Measurements from ENCODE around the gene TMPRSS9. TPM values are rescaled to one million over a fixed set of nuclear protein-coding genes. Genes with fewer than 3 reads are reported as not detected.

TMPRSS9 gene
- total RNA-seq, 1 experiment from 2014 or later = 0.57 TPM

DNA sequence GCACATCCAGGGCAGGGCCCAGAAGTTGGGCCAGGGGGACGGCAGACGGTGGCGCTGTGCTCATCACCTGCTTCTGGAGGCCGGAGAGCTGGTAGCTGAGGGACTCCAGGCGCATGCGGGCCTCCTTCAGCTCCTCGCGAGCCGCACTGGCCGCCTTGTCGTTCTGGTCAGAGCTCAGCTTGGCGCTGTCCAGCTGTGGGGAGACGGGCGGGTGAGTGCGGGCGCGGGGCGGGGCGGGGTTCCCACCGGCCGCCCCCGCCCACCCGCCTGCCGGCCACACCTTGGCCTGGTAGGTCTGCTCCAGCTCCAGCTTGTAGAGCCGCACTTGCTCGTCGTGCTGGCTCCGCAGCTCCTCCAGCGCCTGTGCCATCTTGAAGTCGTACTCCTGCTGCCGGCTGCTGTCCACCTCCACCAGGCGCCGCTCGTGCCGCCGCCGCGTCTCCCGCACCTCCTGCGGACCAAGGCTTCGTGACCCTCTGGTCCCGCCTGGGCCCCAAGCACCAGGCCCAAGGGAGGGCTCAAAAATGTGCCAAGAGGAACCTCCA lies 74.7 kb downstream of the TMPRSS9 start:
- peaks cover 25% of the 10 kb centered on the region for H3K36me3 Mint-ChIP-seq
- ChIA-PET POLR2A (no interaction called here), CTCF (interaction anchor here (0.6 to 1.3 kb wide), 2 partner anchors 176 to 181 kb away, joined by 3 to 5 read pairs; no protein-coding TSS in a partner anchor)
- TF ChIP-seq NFATC4 (CRISPR knock-in tag; IDR thresholded peaks at IDR 0.05) = no peak
- no peak for TF ChIP-seq ZNF232 (CRISPR knock-in tag; IDR thresholded peaks at IDR 0.05)
- TF ChIP-seq ATF1 (CRISPR knock-in tag; IDR thresholded peaks at IDR 0.05) = no peak
- TF ChIP-seq, protein P1, sequence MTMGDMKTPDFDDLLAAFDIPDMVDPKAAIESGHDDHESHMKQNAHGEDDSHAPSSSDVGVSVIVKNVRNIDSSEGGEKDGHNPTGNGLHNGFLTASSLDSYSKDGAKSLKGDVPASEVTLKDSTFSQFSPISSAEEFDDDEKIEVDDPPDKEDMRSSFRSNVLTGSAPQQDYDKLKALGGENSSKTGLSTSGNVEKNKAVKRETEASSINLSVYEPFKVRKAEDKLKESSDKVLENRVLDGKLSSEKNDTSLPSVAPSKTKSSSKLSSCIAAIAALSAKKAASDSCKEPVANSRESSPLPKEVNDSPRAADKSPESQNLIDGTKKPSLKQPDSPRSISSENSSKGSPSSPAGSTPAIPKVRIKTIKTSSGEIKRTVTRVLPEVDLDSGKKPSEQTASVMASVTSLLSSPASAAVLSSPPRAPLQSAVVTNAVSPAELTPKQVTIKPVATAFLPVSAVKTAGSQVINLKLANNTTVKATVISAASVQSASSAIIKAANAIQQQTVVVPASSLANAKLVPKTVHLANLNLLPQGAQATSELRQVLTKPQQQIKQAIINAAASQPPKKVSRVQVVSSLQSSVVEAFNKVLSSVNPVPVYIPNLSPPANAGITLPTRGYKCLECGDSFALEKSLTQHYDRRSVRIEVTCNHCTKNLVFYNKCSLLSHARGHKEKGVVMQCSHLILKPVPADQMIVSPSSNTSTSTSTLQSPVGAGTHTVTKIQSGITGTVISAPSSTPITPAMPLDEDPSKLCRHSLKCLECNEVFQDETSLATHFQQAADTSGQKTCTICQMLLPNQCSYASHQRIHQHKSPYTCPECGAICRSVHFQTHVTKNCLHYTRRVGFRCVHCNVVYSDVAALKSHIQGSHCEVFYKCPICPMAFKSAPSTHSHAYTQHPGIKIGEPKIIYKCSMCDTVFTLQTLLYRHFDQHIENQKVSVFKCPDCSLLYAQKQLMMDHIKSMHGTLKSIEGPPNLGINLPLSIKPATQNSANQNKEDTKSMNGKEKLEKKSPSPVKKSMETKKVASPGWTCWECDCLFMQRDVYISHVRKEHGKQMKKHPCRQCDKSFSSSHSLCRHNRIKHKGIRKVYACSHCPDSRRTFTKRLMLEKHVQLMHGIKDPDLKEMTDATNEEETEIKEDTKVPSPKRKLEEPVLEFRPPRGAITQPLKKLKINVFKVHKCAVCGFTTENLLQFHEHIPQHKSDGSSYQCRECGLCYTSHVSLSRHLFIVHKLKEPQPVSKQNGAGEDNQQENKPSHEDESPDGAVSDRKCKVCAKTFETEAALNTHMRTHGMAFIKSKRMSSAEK (CRISPR knock-in tag; IDR thresholded peaks at IDR 0.05; ENCODE audit: borderline replicate concordance) = no peak
- no peaks in the 10 kb centered on the region for H3K9me3 Mint-ChIP-seq
- H3K4me1 Mint-ChIP-seq = 0 out of 2 replicates have a peak, but pooled peaks cover under 1% of the 10 kb centered on the region
- H3K4me3 Mint-ChIP-seq = no peak overlapping the region
- DNase-seq (ENCODE audit: low spot score) = no peak
- H3K27ac Mint-ChIP-seq = no peak overlapping the region
- no peaks in the 10 kb centered on the region for H3K27me3 Mint-ChIP-seq (ENCODE audit: low read depth)
- no peak for ATAC-seq

DNA sequence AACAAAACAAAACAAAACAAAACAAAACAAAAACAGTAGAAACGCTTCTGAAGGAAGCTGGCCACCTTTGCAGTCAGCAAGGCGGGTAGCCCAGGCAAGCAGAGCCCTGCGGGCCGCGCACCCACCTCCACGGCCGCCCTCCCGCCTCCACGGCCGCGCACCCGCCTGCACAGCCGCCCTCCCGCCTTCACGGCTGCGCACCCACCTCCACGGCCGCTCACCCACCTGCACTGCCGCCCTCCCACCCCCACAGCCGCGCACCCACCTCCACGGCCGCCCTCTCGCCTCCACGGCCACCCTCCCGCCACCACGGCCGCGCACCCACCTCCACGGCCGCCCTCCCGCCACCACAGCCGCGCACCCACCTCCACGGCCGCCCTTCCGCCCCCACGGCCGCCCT lies 76.3 kb downstream of the TMPRSS9 start:
- Mint-ChIP-seq H3K4me1 (no peaks in the 10 kb centered on the region), H3K4me3 (no peak overlapping the region), H3K27ac (no peak overlapping the region; the same call in 1 of the 2 replicates), H3K9me3 (no peaks in the 10 kb centered on the region), H3K36me3 (peaks cover 25% of the 10 kb centered on the region), H3K27me3 (ENCODE audit: low read depth) (no peaks in the 10 kb centered on the region)
- TF ChIP-seq, protein P2, sequence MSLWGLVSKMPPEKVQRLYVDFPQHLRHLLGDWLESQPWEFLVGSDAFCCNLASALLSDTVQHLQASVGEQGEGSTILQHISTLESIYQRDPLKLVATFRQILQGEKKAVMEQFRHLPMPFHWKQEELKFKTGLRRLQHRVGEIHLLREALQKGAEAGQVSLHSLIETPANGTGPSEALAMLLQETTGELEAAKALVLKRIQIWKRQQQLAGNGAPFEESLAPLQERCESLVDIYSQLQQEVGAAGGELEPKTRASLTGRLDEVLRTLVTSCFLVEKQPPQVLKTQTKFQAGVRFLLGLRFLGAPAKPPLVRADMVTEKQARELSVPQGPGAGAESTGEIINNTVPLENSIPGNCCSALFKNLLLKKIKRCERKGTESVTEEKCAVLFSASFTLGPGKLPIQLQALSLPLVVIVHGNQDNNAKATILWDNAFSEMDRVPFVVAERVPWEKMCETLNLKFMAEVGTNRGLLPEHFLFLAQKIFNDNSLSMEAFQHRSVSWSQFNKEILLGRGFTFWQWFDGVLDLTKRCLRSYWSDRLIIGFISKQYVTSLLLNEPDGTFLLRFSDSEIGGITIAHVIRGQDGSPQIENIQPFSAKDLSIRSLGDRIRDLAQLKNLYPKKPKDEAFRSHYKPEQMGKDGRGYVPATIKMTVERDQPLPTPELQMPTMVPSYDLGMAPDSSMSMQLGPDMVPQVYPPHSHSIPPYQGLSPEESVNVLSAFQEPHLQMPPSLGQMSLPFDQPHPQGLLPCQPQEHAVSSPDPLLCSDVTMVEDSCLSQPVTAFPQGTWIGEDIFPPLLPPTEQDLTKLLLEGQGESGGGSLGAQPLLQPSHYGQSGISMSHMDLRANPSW (CRISPR knock-in tag; conservative IDR thresholded peaks at IDR 0.05; ENCODE audit: low read depth) = no peak
- TF ChIP-seq, protein P1 (CRISPR knock-in tag; IDR thresholded peaks at IDR 0.05; ENCODE audit: borderline replicate concordance) = no peak
- TF ChIP-seq IRF1 (CRISPR knock-in tag; IDR thresholded peaks at IDR 0.05) = no peak
- no peak for TF ChIP-seq SOX15 (CRISPR knock-in tag; IDR thresholded peaks at IDR 0.05)
- no peak for TF ChIP-seq NR2C2 (CRISPR knock-in tag; IDR thresholded peaks at IDR 0.05)
- TF ChIP-seq NFE2L1 (CRISPR knock-in tag; IDR thresholded peaks at IDR 0.05) = no peak
- no peak for TF ChIP-seq E2F5 (CRISPR knock-in tag; IDR thresholded peaks at IDR 0.05)
- TF ChIP-seq, protein P3, sequence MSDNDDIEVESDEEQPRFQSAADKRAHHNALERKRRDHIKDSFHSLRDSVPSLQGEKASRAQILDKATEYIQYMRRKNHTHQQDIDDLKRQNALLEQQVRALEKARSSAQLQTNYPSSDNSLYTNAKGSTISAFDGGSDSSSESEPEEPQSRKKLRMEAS (CRISPR knock-in tag; IDR thresholded peaks at IDR 0.05) = no peak
- CTCF ChIA-PET = interaction anchor here (0.8 kb wide), 1 partner anchor 35 kb away, joined by 6 read pairs; no protein-coding TSS in a partner anchor
- DNase-seq (ENCODE audit: low spot score) (no peak), ATAC-seq (no peak)
- POLR2A ChIA-PET = no interaction called here

Data from WTC11 (cell line).